Neural cell (in vitro differentiated cells): Measurements from ENCODE around the gene LRRC34. TPM values are rescaled to one million over a fixed set of nuclear protein-coding genes. Genes with fewer than 3 reads are reported as not detected.

ENCODE experiments used
- H2AFZ ChIP-seq: fragments of 200-600, 300-800 bp; sonication (generic), shearing (Covaris generic); 2 replicates; pipeline ENCODE4 v1.6.0; 2014; ENCODE audit warnings: low read depth, mild to moderate bottlenecking, antibody characterized with exemption, low read length, moderate library complexity
- H3F3A ChIP-seq: fragments of 200-600 bp; shearing (Covaris generic); 2 replicates; pipeline ENCODE4 v1.6.1; 2016; ENCODE audit warnings: mild to moderate bottlenecking, moderate library complexity, mixed read lengths, antibody characterized with exemption, low read length; ENCODE audit not compliant: insufficient read depth, poor library complexity, severe bottlenecking
- H3K27ac ChIP-seq: fragments of 200-600, 300-800 bp; sonication (generic), shearing (Covaris generic); 2 replicates; pipeline ENCODE4 v1.5.1; 2014; ENCODE audit warnings: mild to moderate bottlenecking, low read length, moderate library complexity
- H3K27me3 ChIP-seq: fragments of 300-800, 200-600 bp; sonication (generic), shearing (Covaris generic); 2 replicates; pipeline ENCODE4 v1.6.0; 2014; ENCODE audit warnings: mild to moderate bottlenecking, low read depth, low read length, moderate library complexity; ENCODE audit not compliant: insufficient read depth
- H3K36me3 ChIP-seq: fragments of 300-800, 200-600 bp; sonication (generic), shearing (Covaris generic); 2 replicates; pipeline ENCODE4 v1.5.1; 2014; ENCODE audit warnings: mild to moderate bottlenecking, antibody characterized with exemption, low read length, moderate library complexity; ENCODE audit not compliant: insufficient read depth
- H3K4me2 ChIP-seq: fragments of 300-800, 200-600 bp; sonication (generic), shearing (Covaris generic); 2 replicates; pipeline ENCODE4 v1.6.0; 2014; ENCODE audit warnings: mild to moderate bottlenecking, low read length
- H3K4me3 ChIP-seq: fragments of 300-800, 200-600 bp; sonication (generic), shearing (Covaris generic); 2 replicates; pipeline ENCODE4 v1.5.1; 2014; ENCODE audit warnings: mild to moderate bottlenecking, low read length, moderate library complexity
- H3K79me2 ChIP-seq: fragments of 200-600 bp; shearing (Covaris generic); replicated peaks from 2 replicates; pipeline ENCODE4 v1.6.0; 2014; ENCODE audit warnings: mild to moderate bottlenecking, low read length, moderate library complexity; ENCODE audit not compliant: insufficient read depth
- H3K9ac ChIP-seq: fragments of 300-800, 200-600 bp; sonication (generic), shearing (Covaris generic); 2 replicates; pipeline ENCODE4 v1.6.1; 2016; ENCODE audit warnings: mild to moderate bottlenecking, low read length, mixed read lengths
- H3K9me2 ChIP-seq: fragments of 200-600 bp; shearing (Covaris generic); 2 replicates; pipeline ENCODE4 v1.6.1; 2016; ENCODE audit warnings: mild to moderate bottlenecking, low read length, mixed read lengths; ENCODE audit not compliant: insufficient read depth
- H3K9me3 ChIP-seq: fragments of 200-600, 300-800 bp; sonication (generic), shearing (Covaris generic); 2 replicates; pipeline ENCODE4 v1.6.1; 2016; ENCODE audit warnings: mild to moderate bottlenecking, mixed run types, low read length, moderate library complexity, mixed read lengths
- H4K20me1 ChIP-seq: fragments of 200-600 bp; shearing (Covaris generic); 2 replicates; pipeline ENCODE4 v1.6.1; 2016; ENCODE audit warnings: mild to moderate bottlenecking, mixed run types; ENCODE audit not compliant: insufficient read depth
- CTCF ChIP-seq: fragments of 450-650 bp; IDR thresholded peaks from 2 replicates; pipeline ENCODE4 v1.5.1; 2014; ENCODE audit warnings: antibody characterized with exemption, mild to moderate bottlenecking, moderate library complexity; ENCODE audit not compliant: poor library complexity, severe bottlenecking
- EP300 ChIP-seq: fragments of 450-650 bp; conservative IDR thresholded peaks from 2 replicates; pipeline ENCODE4 v1.6.1; 2014; ENCODE audit warnings: antibody characterized with exemption, mild to moderate bottlenecking, moderate library complexity; ENCODE audit not compliant: poor library complexity, severe bottlenecking
- EZH2 ChIP-seq: fragments of 200-600, 300-800 bp; shearing (Covaris generic), sonication (generic); IDR thresholded peaks from 2 replicates; pipeline ENCODE4 v1.6.1; 2014; ENCODE audit warnings: antibody characterized with exemption, low read length, borderline replicate concordance, mild to moderate bottlenecking; ENCODE audit not compliant: insufficient read depth, poor library complexity, severe bottlenecking
- MXI1 ChIP-seq: fragments of 450-650 bp; conservative IDR thresholded peaks from 2 replicates; pipeline ENCODE4 v1.6.1; 2014; ENCODE audit warnings: antibody characterized with exemption, mild to moderate bottlenecking; ENCODE audit not compliant: poor library complexity, severe bottlenecking
- POLR2AphosphoS5 ChIP-seq: IDR thresholded peaks from 2 replicates; pipeline ENCODE4 v1.6.1; 2012
- RAD21 ChIP-seq: fragments of 450-650 bp; conservative IDR thresholded peaks from 2 replicates; pipeline ENCODE4 v1.6.1; 2014; ENCODE audit warnings: antibody characterized with exemption, mild to moderate bottlenecking, moderate library complexity
- REST ChIP-seq: IDR thresholded peaks from 2 replicates; pipeline ENCODE4 v1.6.1; 2012; ENCODE audit warnings: borderline replicate concordance
- SMC3 ChIP-seq: fragments of 450-650 bp; conservative IDR thresholded peaks from 2 replicates; pipeline ENCODE4 v1.6.1; 2014; ENCODE audit warnings: antibody characterized with exemption, mild to moderate bottlenecking, moderate library complexity; ENCODE audit not compliant: poor library complexity
- TAF1 ChIP-seq: IDR thresholded peaks from 2 replicates; pipeline ENCODE4 v1.6.1; 2012; ENCODE audit warnings: low read depth
- polyA plus RNA-seq: library from polyadenylated mRNA; depleted of rRNA; stranded (reverse); fragments of >200 nt; gene quantifications from 2 replicates; pipeline ENCODE4 v1.2.3, GENCODE V29; 2014

LRRC34 gene
- polyA plus RNA-seq, 1 donor from 2014 or later: 1.1 TPM

- Histone ChIP-seq H3K9ac (no peak overlapping the region), H3K27me3 (no peaks in the 10 kb centered on the region), H3K36me3 (no peaks in the 10 kb centered on the region), H3K27ac (no peak overlapping the region), H3K4me2 (no peak overlapping the region), H4K20me1 (no peaks in the 10 kb centered on the region), H3K9me3 (no peaks in the 10 kb centered on the region), H3K79me2 (no peaks in the 10 kb centered on the region), H3F3A (no peaks in the 10 kb centered on the region), H3K4me3 (no peak overlapping the region), H3K9me2 (no peaks in the 10 kb centered on the region), H2AFZ (no peak overlapping the region)
- TF ChIP-seq MXI1: no peak
- TF ChIP-seq TAF1: no peak
- no peak for TF ChIP-seq SMC3
- no peak for TF ChIP-seq EP300
- no peak for TF ChIP-seq REST
- TF ChIP-seq RAD21: no peak
- no peak for TF ChIP-seq EZH2
- no peak for TF ChIP-seq CTCF
- no peak for TF ChIP-seq POLR2AphosphoS5
Observed at GRCh38 chr3:169751875-169752274, 60.8 kb downstream of the LRRC34 start.

- Histone ChIP-seq H3K4me2 (no peak overlapping the region), H3K27ac (no peak overlapping the region), H4K20me1 (no peaks in the 10 kb centered on the region), H3K9ac (no peak overlapping the region), H3F3A (no peaks in the 10 kb centered on the region), H3K9me3 (no peaks in the 10 kb centered on the region), H3K27me3 (no peaks in the 10 kb centered on the region), H3K9me2 (no peaks in the 10 kb centered on the region), H3K36me3 (no peaks in the 10 kb centered on the region), H3K79me2 (no peaks in the 10 kb centered on the region), H3K4me3 (no peak overlapping the region), H2AFZ (no peak overlapping the region)
- TF ChIP-seq POLR2AphosphoS5 (no peak), MXI1 (no peak), RAD21 (no peak), EZH2 (no peak), SMC3 (no peak), EP300 (no peak), CTCF (no peak), TAF1 (no peak), REST (no peak)
Observed at GRCh38 chr3:169750665-169751064, 62.0 kb downstream of the LRRC34 start.
